Aorta (tissue), 5 donors: Measurements from ENCODE around the gene C3orf22. TPM values are rescaled to one million over a fixed set of nuclear protein-coding genes. Genes with fewer than 3 reads are reported as not detected.
A peak's percentile ranks its signal among the peaks of the same experiment; 100 is the strongest.

Source experiments
- ATAC-seq: fragments of 200-7000 bp; cut with Tn5 transposase; one replicate; pipeline ENCODE4 v1.9.1; 2022; ENCODE audit warnings: moderate library complexity; ENCODE audit not compliant: low FRiP score
- DNase-seq, 2 donors: peaks; one replicate each; pipeline ENCODE4 v3.0.0-alpha.2; 2020
- H3K27ac ChIP-seq, 2 donors: one replicate each; pipeline ENCODE4 v1.5.1; 2013; ENCODE audit warnings: low read length in 2 of 2, mild to moderate bottlenecking in 2 of 2, moderate library complexity in 2 of 2, control low read depth in 1 of 2, inconsistent platforms in 1 of 2, low read depth in 1 of 2
- H3K27me3 ChIP-seq, 2 donors: one replicate each; pipeline ENCODE4 v1.6.1; 2013; ENCODE audit warnings: control low read depth in 1 of 2, low read length in 1 of 2, mild to moderate bottlenecking in 1 of 2, moderate library complexity in 1 of 2; ENCODE audit not compliant: insufficient read depth in 2 of 2, control insufficient read depth in 1 of 2
- H3K36me3 ChIP-seq, 2 donors: one replicate each; pipeline ENCODE4 v1.6.1; 2013; ENCODE audit warnings: control low read depth in 1 of 2, low read length in 1 of 2, mild to moderate bottlenecking in 1 of 2; ENCODE audit not compliant: insufficient read depth in 2 of 2, control insufficient read depth in 1 of 2
- H3K4me1 ChIP-seq, 2 donors: one replicate each; pipeline ENCODE4 v1.6.1; 2013; ENCODE audit warnings: low read length in 2 of 2, control low read depth in 1 of 2, mild to moderate bottlenecking in 1 of 2, moderate library complexity in 1 of 2; ENCODE audit not compliant: insufficient read depth in 2 of 2, control insufficient read depth in 1 of 2
- H3K4me3 ChIP-seq, 2 donors: one replicate each; pipeline ENCODE4 v1.5.1; 2013; ENCODE audit warnings: low read length in 2 of 2, control low read depth in 1 of 2, mild to moderate bottlenecking in 1 of 2
- H3K9me3 ChIP-seq: one replicate; pipeline ENCODE4 v1.6.1; 2013; ENCODE audit warnings: mild to moderate bottlenecking, low read length; ENCODE audit not compliant: control insufficient read depth
- WGBS, 2 donors: extraction: QIAGEN DNeasy Blood & Tissue Kit; methylation state at CpG; one replicate each; pipeline ENCODE4 v1.1.7; 2013; 5-methylcytosine and 5-hydroxymethylcytosine counted together
- intact Hi-C, 2 donors: fragments of 100-400 bp; cut with DNase I; formaldehyde crosslinking; loops; one replicate each; pipeline versions ENCODE4 v1.14.2 to v1.15.0; 2022
- polyA plus RNA-seq, 2 donors: library from polyadenylated mRNA; stranded (reverse); fragments of 200-250 nt; gene quantifications; one replicate each; pipeline ENCODE4 v1.2.3, GENCODE V29; 2013
- total RNA-seq, 2 donors: library from RNA; stranded (reverse); fragmentation: NEBNext Ultra II Directional; extraction: Animal tissue kit (Norgen Biotek cat#: 25700); gene quantifications; one replicate each; pipeline ENCODE4 v1.2.1, GENCODE V29; 2021
- donor health status: healthy with polysubstance abuse.
- donor health status: Bipolar disorder and iron deficiency.
- donor health status: DM: no; HTN: no; CAD: no.
- donor health status: DM: no; HTN: no; CAD: no.
- donor health status: DM: yes; HTN: yes; CAD: no.

C3orf22 gene
- total and polyA plus RNA-seq, 4 donors = not detected

- Histone ChIP-seq H3K9me3 (no peaks in the 10 kb centered on the region), H3K4me1 (no peaks in the 10 kb centered on the region), H3K36me3 (no peaks in the 10 kb centered on the region), H3K4me3 (no peak overlapping the region), H3K27ac (no peak overlapping the region), H3K27me3 (no peaks in the 10 kb centered on the region)
- intact Hi-C loops = no loop called here
- WGBS, 2 donors = 91% methylated on average over 6 of the region's 6 CpGs
- DNase-seq (peak; percentile 12 to 39), ATAC-seq (no peak)
These were observed 42.4 kb downstream of the C3orf22 start for GRCh38 chr3:126516152-126516935.

GRCh38 chr3:126515066-126515706 lies 43.5 kb downstream of the C3orf22 start:
- WGBS, 2 donors = 94 to 99% methylated on average over 6 to 8 of the region's 8 CpGs
- no peaks in the 10 kb centered on the region for H3K9me3 ChIP-seq
- no peaks in the 10 kb centered on the region for H3K4me1 ChIP-seq
- H3K27me3 ChIP-seq = no peaks in the 10 kb centered on the region
- intact Hi-C loops = no loop called here
- no peak overlapping the region for H3K27ac ChIP-seq
- no peaks in the 10 kb centered on the region for H3K36me3 ChIP-seq
- no peak overlapping the region for H3K4me3 ChIP-seq
- DNase-seq (peak; percentile 26 to 57), ATAC-seq (no peak)

GRCh38 chr3:126514161-126514560 lies 44.6 kb downstream of the C3orf22 start:
- Histone ChIP-seq H3K27ac (no peak overlapping the region), H3K4me1 (no peaks in the 10 kb centered on the region), H3K4me3 (no peak overlapping the region), H3K36me3 (no peaks in the 10 kb centered on the region), H3K9me3 (no peaks in the 10 kb centered on the region), H3K27me3 (no peaks in the 10 kb centered on the region)
- intact Hi-C loops = no loop called here
- 91 to 92% methylated on average over 11 of the region's 11 CpGs for WGBS, 2 donors
- ATAC-seq (no peak), DNase-seq (peak; percentile 9 to 38)

- ATAC-seq (no peak), DNase-seq (peak; percentile 28 to 50)
- H3K4me1 ChIP-seq = no peaks in the 10 kb centered on the region
- intact Hi-C loops = no loop called here
- H3K4me3 ChIP-seq = no peak overlapping the region
- no peaks in the 10 kb centered on the region for H3K36me3 ChIP-seq
- no peaks in the 10 kb centered on the region for H3K9me3 ChIP-seq
- WGBS, 2 donors = 70 to 72% methylated on average over 12 of the region's 12 CpGs
- H3K27ac ChIP-seq = no peak overlapping the region
- no peaks in the 10 kb centered on the region for H3K27me3 ChIP-seq
These were observed 45.6 kb downstream of the C3orf22 start for GRCh38 chr3:126512916-126513650.

- DNase-seq (peak; percentile 13 to 50), ATAC-seq (no peak)
- intact Hi-C loops = no loop called here
- WGBS, 2 donors = 65 to 66% methylated on average over 7 of the region's 7 CpGs
- Histone ChIP-seq H3K36me3 (no peaks in the 10 kb centered on the region), H3K27me3 (no peaks in the 10 kb centered on the region), H3K27ac (no peak overlapping the region), H3K4me1 (no peaks in the 10 kb centered on the region), H3K9me3 (no peaks in the 10 kb centered on the region), H3K4me3 (no peak overlapping the region)
These were observed 46.7 kb downstream of the C3orf22 start for GRCh38 chr3:126512026-126512425.

- DNase-seq = peak; percentile 24 to 32
- intact Hi-C loops = no loop called here
- Histone ChIP-seq H3K9me3 (no peaks in the 10 kb centered on the region), H3K4me3 (no peak overlapping the region), H3K27ac (no peak overlapping the region), H3K4me1 (no peaks in the 10 kb centered on the region), H3K36me3 (no peaks in the 10 kb centered on the region), H3K27me3 (no peaks in the 10 kb centered on the region)
- no peak for ATAC-seq
- 78 to 80% methylated on average over 7 of the region's 7 CpGs for WGBS, 2 donors
These were observed 47.4 kb downstream of the C3orf22 start for GRCh38 chr3:126511291-126511690.

GRCh38 chr3:126510308-126510910 lies 48.3 kb downstream of the C3orf22 start:
- Histone ChIP-seq H3K27me3 (no peaks in the 10 kb centered on the region), H3K36me3 (no peaks in the 10 kb centered on the region), H3K4me3 (no peak overlapping the region), H3K9me3 (no peaks in the 10 kb centered on the region), H3K27ac (no peak overlapping the region), H3K4me1 (no peaks in the 10 kb centered on the region)
- DNase-seq (peak; percentile 32 to 55), ATAC-seq (no peak)
- intact Hi-C loops = no loop called here
- WGBS, 2 donors = 78 to 79% methylated on average over 22 of the region's 22 CpGs

GRCh38 chr3:126509597-126510307 lies 49.0 kb downstream of the C3orf22 start:
- ATAC-seq (no peak), DNase-seq (peak; percentile 34 to 68)
- no peak overlapping the region for H3K27ac ChIP-seq
- H3K9me3 ChIP-seq = no peaks in the 10 kb centered on the region
- no peaks in the 10 kb centered on the region for H3K4me1 ChIP-seq
- no peaks in the 10 kb centered on the region for H3K36me3 ChIP-seq
- no peaks in the 10 kb centered on the region for H3K27me3 ChIP-seq
- 48 to 50% methylated on average over 17 to 18 of the region's 18 CpGs for WGBS, 2 donors
- no peak overlapping the region for H3K4me3 ChIP-seq
- intact Hi-C loops = no loop called here
